Trophoblast cell (in vitro differentiated cells and primary cell): ENCODE results near the gene NFYC.

Experiments used
- DNase-seq, 2 donors: peaks; one replicate each; pipeline ENCODE4 v3.0.0-alpha.2; 2016
- H2AFZ ChIP-seq: 2 replicates; pipeline ENCODE4 v1.6.1; 2013; ENCODE audit warnings: low read length, moderate library complexity, mild to moderate bottlenecking; ENCODE audit not compliant: insufficient read depth, poor library complexity
- H2AK5ac ChIP-seq: 2 replicates; pipeline ENCODE4 v1.6.1; 2013; ENCODE audit warnings: mild to moderate bottlenecking, low read length
- H2BK120ac ChIP-seq: 2 replicates; pipeline ENCODE4 v1.6.1; 2013; ENCODE audit warnings: low read length, mild to moderate bottlenecking, moderate library complexity; ENCODE audit not compliant: insufficient read depth, poor library complexity
- H2BK12ac ChIP-seq: 2 replicates; pipeline ENCODE4 v1.6.1; 2013; ENCODE audit warnings: mild to moderate bottlenecking, low read length, moderate library complexity
- H2BK5ac ChIP-seq: 2 replicates; pipeline ENCODE4 v1.6.1; 2013; ENCODE audit warnings: low read length, low read depth, moderate library complexity, mild to moderate bottlenecking; ENCODE audit not compliant: poor library complexity
- H3K14ac ChIP-seq: 2 replicates; pipeline ENCODE4 v1.6.1; 2013; ENCODE audit warnings: mild to moderate bottlenecking, low read length
- H3K18ac ChIP-seq: 2 replicates; pipeline ENCODE4 v1.6.1; 2013; ENCODE audit warnings: mild to moderate bottlenecking, low read length
- H3K23ac ChIP-seq: 2 replicates; pipeline ENCODE4 v1.6.1; 2013; ENCODE audit warnings: low read length
- H3K27ac ChIP-seq: 2 replicates; pipeline ENCODE4 v1.5.1; 2013; ENCODE audit warnings: low read depth, mild to moderate bottlenecking, inconsistent platforms, low read length, moderate library complexity
- H3K27me3 ChIP-seq: 2 replicates; pipeline ENCODE4 v1.6.1; 2013; ENCODE audit warnings: inconsistent platforms, mild to moderate bottlenecking, low read length, moderate library complexity; ENCODE audit not compliant: insufficient read depth
- H3K36me3 ChIP-seq, 2 experiments: 1 replicate in 1 of 2; 2 replicates in 1 of 2; pipeline ENCODE4 v1.6.1; 2013; ENCODE audit warnings: low read length in 2 of 2, mild to moderate bottlenecking in 2 of 2, moderate library complexity in 1 of 2; ENCODE audit not compliant: insufficient read depth in 2 of 2, control insufficient read depth in 1 of 2
- H3K4ac ChIP-seq: 2 replicates; pipeline ENCODE4 v1.6.1; 2013; ENCODE audit warnings: low read depth, mild to moderate bottlenecking, low read length, moderate library complexity
- H3K4me1 ChIP-seq, 2 experiments: 1 replicate in 1 of 2; 2 replicates in 1 of 2; pipeline ENCODE4 v1.6.1; 2013; ENCODE audit warnings: low read length in 2 of 2, mild to moderate bottlenecking in 2 of 2, moderate library complexity in 1 of 2; ENCODE audit not compliant: insufficient read depth in 2 of 2, control insufficient read depth in 1 of 2
- H3K4me2 ChIP-seq: 2 replicates; pipeline ENCODE4 v1.6.1; 2013; ENCODE audit warnings: inconsistent platforms, mild to moderate bottlenecking, low read length, moderate library complexity
- H3K4me3 ChIP-seq: 2 replicates; pipeline ENCODE4 v1.5.1; 2013; ENCODE audit warnings: mild to moderate bottlenecking, low read depth, low read length, inconsistent platforms
- H3K79me1 ChIP-seq: one replicate; pipeline ENCODE4 v1.6.1; 2013; ENCODE audit warnings: low read length
- H3K79me2 ChIP-seq: 2 replicates; pipeline ENCODE4 v1.6.1; 2013; ENCODE audit warnings: low read length, mild to moderate bottlenecking; ENCODE audit not compliant: control insufficient read depth, insufficient read depth, poor library complexity
- H3K9ac ChIP-seq: 2 replicates; pipeline ENCODE4 v1.6.1; 2013; ENCODE audit warnings: mild to moderate bottlenecking, low read length
- H3K9me3 ChIP-seq: 2 replicates; pipeline ENCODE4 v1.6.1; 2013; ENCODE audit warnings: low read depth, mild to moderate bottlenecking, control low read depth, inconsistent platforms, low read length; ENCODE audit not compliant: insufficient read depth
- H4K12ac ChIP-seq: 2 replicates; pipeline ENCODE4 v1.6.1; 2013; ENCODE audit warnings: low read depth, mild to moderate bottlenecking, low read length, moderate library complexity
- H4K8ac ChIP-seq: 2 replicates; pipeline ENCODE4 v1.6.1; 2013; ENCODE audit warnings: low read depth, mild to moderate bottlenecking, low read length, moderate library complexity
- H4K91ac ChIP-seq: one replicate; pipeline ENCODE4 v1.6.1; 2013; ENCODE audit warnings: low read depth, mild to moderate bottlenecking, low read length, moderate library complexity
- WGBS: extraction: QIAGEN DNeasy Blood & Tissue Kit; methylation state at CpG from one replicate; pipeline ENCODE4 v1.1.7; 2013; ENCODE audit warnings: missing lambda C conversion rate; ENCODE audit not compliant: insufficient read length, insufficient coverage; ENCODE audit errors: extremely low coverage; 5-methylcytosine and 5-hydroxymethylcytosine counted together

NFYC gene

DNA sequence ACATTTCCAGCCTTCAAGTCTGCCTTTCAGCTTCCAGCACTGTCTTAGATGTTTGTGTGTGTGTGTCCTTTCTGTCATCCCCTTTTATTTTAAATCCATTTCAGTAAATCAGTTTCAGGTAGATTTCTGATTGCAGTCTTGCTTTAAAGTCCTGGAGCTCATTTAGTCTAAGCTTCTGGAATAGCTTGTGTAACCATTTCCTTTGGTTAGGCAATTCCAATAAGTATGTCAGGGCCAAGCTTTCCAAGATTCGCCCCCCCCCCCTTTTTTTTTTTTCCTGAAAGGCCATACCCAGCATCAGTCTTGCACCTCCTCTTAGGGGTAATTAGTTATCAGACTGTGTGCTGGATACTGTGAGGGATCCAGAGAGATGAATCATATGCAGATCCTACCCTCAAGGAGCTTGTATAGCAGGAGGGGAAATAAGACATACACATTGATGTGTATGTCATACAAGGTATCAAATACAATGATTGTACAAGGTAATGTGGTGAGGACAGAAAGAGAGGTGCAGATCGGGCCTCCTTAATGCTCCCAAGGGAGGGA lies 41.3 kb downstream of the NFYC start:
- H3K79me2 ChIP-seq = peaks cover 4% of the 10 kb centered on the region
- H3K4me3 ChIP-seq = no peak overlapping the region
- H3K23ac ChIP-seq = no peak overlapping the region
- H4K8ac ChIP-seq = no peak overlapping the region
- H3K36me3 ChIP-seq = peaks cover 0 to 1% of the 10 kb centered on the region in 2 experiments
- no peak overlapping the region for H2BK12ac ChIP-seq
- H4K91ac ChIP-seq = no peak overlapping the region
- H2AFZ ChIP-seq = no peak overlapping the region
- no peak overlapping the region for H2AK5ac ChIP-seq
- no peak overlapping the region for H2BK5ac ChIP-seq
- peaks cover 0 to 2% of the 10 kb centered on the region in 2 experiments for H3K4me1 ChIP-seq
- no peak overlapping the region for H2BK120ac ChIP-seq
- H3K27me3 ChIP-seq = no peaks in the 10 kb centered on the region
- DNase-seq = no peak
- H3K79me1 ChIP-seq = no peaks in the 10 kb centered on the region
- H3K4me2 ChIP-seq = no peak overlapping the region
- H3K4ac ChIP-seq = peak overlapping the region; percentile 14
- H4K12ac ChIP-seq = no peak overlapping the region
- H3K9me3 ChIP-seq = no peaks in the 10 kb centered on the region
- WGBS = no CpG with 5 or more reads among the region's 2 CpGs
- no peak overlapping the region for H3K27ac ChIP-seq
- H3K18ac ChIP-seq = no peak overlapping the region
- H3K14ac ChIP-seq = no peak overlapping the region
- no peak overlapping the region for H3K9ac ChIP-seq

DNA sequence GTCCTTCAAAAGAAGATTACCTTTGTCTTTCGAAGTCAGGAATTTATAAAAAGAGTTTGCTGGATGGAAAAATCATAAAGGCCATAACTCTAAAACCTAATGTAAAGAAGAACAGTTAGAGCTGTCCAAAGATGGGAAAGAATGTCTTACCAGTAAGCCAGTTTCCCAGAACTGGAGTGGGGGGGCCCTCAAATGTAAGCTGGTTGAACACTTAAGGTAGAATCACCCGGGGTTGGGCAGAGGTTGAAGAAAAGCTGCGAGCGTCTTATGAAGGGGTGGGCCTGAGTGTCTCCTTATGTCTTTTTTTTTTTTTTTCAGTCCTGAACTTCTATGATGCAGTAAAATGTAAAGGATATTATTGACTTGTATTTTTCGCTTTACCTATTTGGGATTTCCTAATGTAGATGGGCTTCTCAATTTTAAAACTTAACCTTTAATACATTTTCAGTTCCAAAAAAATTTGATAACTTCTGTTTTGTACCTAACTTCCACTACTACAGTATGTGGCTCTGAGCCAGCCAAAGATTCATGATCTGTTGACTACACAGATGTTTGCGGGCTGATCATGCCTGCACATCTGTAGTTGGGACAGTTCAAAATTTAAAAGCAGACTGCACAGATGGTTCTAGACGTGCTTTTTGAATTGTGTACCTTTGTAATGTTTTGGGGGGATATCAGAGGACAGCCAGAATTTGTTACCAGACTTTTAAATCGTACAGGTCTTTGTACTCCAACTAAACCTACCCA lies 43.6 kb downstream of the NFYC start:
- Histone ChIP-seq H2AFZ (no peak overlapping the region), H3K27me3 (no peaks in the 10 kb centered on the region), H3K79me1 (no peaks in the 10 kb centered on the region), H4K8ac (no peak overlapping the region), H3K9me3 (no peaks in the 10 kb centered on the region), H2BK120ac (no peak overlapping the region), H2AK5ac (no peak overlapping the region), H3K14ac (no peak overlapping the region), H3K27ac (peak overlapping the region; percentile 40), H2BK12ac (no peak overlapping the region), H3K23ac (no peak overlapping the region), H3K4me2 (no peak overlapping the region), H3K79me2 (peaks cover 4% of the 10 kb centered on the region), H3K36me3 (peaks cover 2 to 8% of the 10 kb centered on the region in 2 experiments), H3K4me1 (peaks cover 0 to 2% of the 10 kb centered on the region in 2 experiments), H4K12ac (no peak overlapping the region), H2BK5ac (no peak overlapping the region), H4K91ac (no peak overlapping the region), H3K18ac (no peak overlapping the region), H3K4ac (no peak overlapping the region), H3K4me3 (no peak overlapping the region), H3K9ac (no peak overlapping the region)
- no CpG with 5 or more reads among the region's 8 CpGs for WGBS
- no peak for DNase-seq

- Histone ChIP-seq H3K27ac (peak overlapping the region; percentile 25), H3K9ac (no peak overlapping the region), H2AK5ac (no peak overlapping the region), H2BK12ac (no peak overlapping the region), H2BK5ac (no peak overlapping the region), H3K4me3 (no peak overlapping the region), H4K12ac (no peak overlapping the region), H3K4me1 (peaks cover 0 to 2% of the 10 kb centered on the region in 2 experiments), H4K8ac (no peak overlapping the region), H3K27me3 (no peaks in the 10 kb centered on the region), H3K23ac (no peak overlapping the region), H3K36me3 (peaks cover 4 to 10% of the 10 kb centered on the region in 2 experiments), H4K91ac (no peak overlapping the region), H2AFZ (no peak overlapping the region), H2BK120ac (no peak overlapping the region), H3K4ac (no peak overlapping the region), H3K18ac (no peak overlapping the region), H3K4me2 (no peak overlapping the region), H3K79me1 (no peaks in the 10 kb centered on the region), H3K14ac (no peak overlapping the region), H3K9me3 (no peaks in the 10 kb centered on the region), H3K79me2 (peaks cover 2% of the 10 kb centered on the region)
- peak; percentile 50 to 66 for DNase-seq
These were observed 44.6 kb downstream of the NFYC start for GRCh38 chr1:40736085-40736531.

GRCh38 chr1:40738831-40739230 lies 47.3 kb downstream of the NFYC start:
- H3K9ac ChIP-seq = no peak overlapping the region
- H3K27ac ChIP-seq = no peak overlapping the region
- H2BK5ac ChIP-seq = no peak overlapping the region
- no peaks in the 10 kb centered on the region for H3K9me3 ChIP-seq
- H3K36me3 ChIP-seq = peaks cover 5 to 15% of the 10 kb centered on the region in 2 experiments
- no peak for DNase-seq
- H3K4ac ChIP-seq = no peak overlapping the region
- peaks cover 2% of the 10 kb centered on the region for H3K79me2 ChIP-seq
- H3K4me2 ChIP-seq = no peak overlapping the region
- WGBS = no CpG with 5 or more reads among the region's 6 CpGs
- no peak overlapping the region for H2BK120ac ChIP-seq
- no peak overlapping the region for H4K12ac ChIP-seq
- no peak overlapping the region for H4K8ac ChIP-seq
- no peak overlapping the region for H3K18ac ChIP-seq
- H4K91ac ChIP-seq = no peak overlapping the region
- no peak overlapping the region for H3K4me3 ChIP-seq
- no peak overlapping the region for H2AK5ac ChIP-seq
- no peak overlapping the region for H3K14ac ChIP-seq
- no peak overlapping the region for H3K23ac ChIP-seq
- no peaks in the 10 kb centered on the region for H3K79me1 ChIP-seq
- H3K4me1 ChIP-seq = peaks cover 0 to 2% of the 10 kb centered on the region in 2 experiments
- H2BK12ac ChIP-seq = no peak overlapping the region
- H3K27me3 ChIP-seq = no peaks in the 10 kb centered on the region
- no peak overlapping the region for H2AFZ ChIP-seq
